ENCODE results near the gene TOR1AIP2. TPM values are rescaled to one million over a fixed set of nuclear protein-coding genes. Genes with fewer than 3 reads are reported as not detected.

Gene TOR1AIP2
- total and polyA plus RNA-seq, 12 donors: 8.1 to 63.3 (median 52.2) TPM

GRCh38 chr1:179800481-179800880, 77.1 kb downstream of the TOR1AIP2 start:
- WGBS, 2 donors: 92 to 95% methylated on average over 4 of the region's 4 CpGs

GRCh38 chr1:179798864-179799516, 78.6 kb downstream of the TOR1AIP2 start:
- ATAC-seq: peak in 3 of 8 donors; percentile 8 to 30 (median 17)
- H3K27ac ChIP-seq: peak overlapping the region in 2 of 10 donors; percentile 5 to 60

More at GRCh38 chr1:179800481-179800880, 77.1 kb downstream of the TOR1AIP2 start:
- Histone ChIP-seq H3K27ac (no peak overlapping the region), H3K4me1 (peaks cover 0 to 7% (median 0%) of the 10 kb centered on the region in 9 donors), H3K9me3 (no peaks in the 10 kb centered on the region), H3K4me3 (no peak overlapping the region), H3K36me3 (no peaks in the 10 kb centered on the region), H3K27me3 (no peaks in the 10 kb centered on the region)
- intact Hi-C loops (cut with DNase I): no loop called here
- TF ChIP-seq, protein P1, sequence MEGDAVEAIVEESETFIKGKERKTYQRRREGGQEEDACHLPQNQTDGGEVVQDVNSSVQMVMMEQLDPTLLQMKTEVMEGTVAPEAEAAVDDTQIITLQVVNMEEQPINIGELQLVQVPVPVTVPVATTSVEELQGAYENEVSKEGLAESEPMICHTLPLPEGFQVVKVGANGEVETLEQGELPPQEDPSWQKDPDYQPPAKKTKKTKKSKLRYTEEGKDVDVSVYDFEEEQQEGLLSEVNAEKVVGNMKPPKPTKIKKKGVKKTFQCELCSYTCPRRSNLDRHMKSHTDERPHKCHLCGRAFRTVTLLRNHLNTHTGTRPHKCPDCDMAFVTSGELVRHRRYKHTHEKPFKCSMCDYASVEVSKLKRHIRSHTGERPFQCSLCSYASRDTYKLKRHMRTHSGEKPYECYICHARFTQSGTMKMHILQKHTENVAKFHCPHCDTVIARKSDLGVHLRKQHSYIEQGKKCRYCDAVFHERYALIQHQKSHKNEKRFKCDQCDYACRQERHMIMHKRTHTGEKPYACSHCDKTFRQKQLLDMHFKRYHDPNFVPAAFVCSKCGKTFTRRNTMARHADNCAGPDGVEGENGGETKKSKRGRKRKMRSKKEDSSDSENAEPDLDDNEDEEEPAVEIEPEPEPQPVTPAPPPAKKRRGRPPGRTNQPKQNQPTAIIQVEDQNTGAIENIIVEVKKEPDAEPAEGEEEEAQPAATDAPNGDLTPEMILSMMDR (IDR thresholded peaks at IDR 0.05): no peak
- no peak for ATAC-seq
- no peak for DNase-seq

GRCh38 chr1:179798213-179798863, 79.3 kb downstream of the TOR1AIP2 start:
- ATAC-seq (peak in 5 of 8 donors; percentile 42 to 72 (median 56)), DNase-seq (no peak)
- WGBS, 2 donors: 85 to 86% methylated on average over 10 of the region's 10 CpGs
- Histone ChIP-seq H3K27me3 (no peaks in the 10 kb centered on the region), H3K27ac (peak overlapping the region in 3 of 10 donors; percentile 5 to 60 (median 37)), H3K9me3 (no peaks in the 10 kb centered on the region), H3K36me3 (no peaks in the 10 kb centered on the region), H3K4me1 (peaks cover 0 to 15% (median 12%) of the 10 kb centered on the region in 9 donors), H3K4me3 (no peak overlapping the region)
- intact Hi-C loops (cut with DNase I): no loop called here
- TF ChIP-seq, protein P1 (IDR thresholded peaks at IDR 0.05): no peak

More at GRCh38 chr1:179798864-179799516, 78.6 kb downstream of the TOR1AIP2 start:
- DNase-seq: no peak
- intact Hi-C loops (cut with DNase I): no loop called here
- 90 to 93% methylated on average over 6 of the region's 6 CpGs for WGBS, 2 donors
- Histone ChIP-seq H3K4me1 (peaks cover 0 to 15% (median 10%) of the 10 kb centered on the region in 9 donors), H3K27me3 (no peaks in the 10 kb centered on the region), H3K9me3 (no peaks in the 10 kb centered on the region), H3K4me3 (no peak overlapping the region), H3K36me3 (no peaks in the 10 kb centered on the region)
- TF ChIP-seq, protein P1 (IDR thresholded peaks at IDR 0.05): no peak

GRCh38 chr1:179794669-179795068, 82.9 kb downstream of the TOR1AIP2 start:
- ATAC-seq (peak in 5 of 8 donors; percentile 19 to 82 (median 47)), DNase-seq (no peak)
- intact Hi-C loops (cut with DNase I): loop anchor here in 1 of 10 donors (5.0 kb wide), 1 partner anchor 77 kb away; no protein-coding TSS in a partner anchor
- no peaks in the 10 kb centered on the region for H3K36me3 ChIP-seq
- no peaks in the 10 kb centered on the region for H3K9me3 ChIP-seq
- WGBS, 2 donors: 24 to 26% methylated on average over 4 of the region's 4 CpGs
- no peaks in the 10 kb centered on the region for H3K27me3 ChIP-seq
- H3K4me1 ChIP-seq: peaks cover 0 to 15% (median 12%) of the 10 kb centered on the region in 9 donors
- no peak overlapping the region for H3K4me3 ChIP-seq
- H3K27ac ChIP-seq: no peak overlapping the region
- TF ChIP-seq, protein P1 (IDR thresholded peaks at IDR 0.05): no peak

All from heart right ventricle (tissue), 16 donors.